H1 (cell line): ENCODE data around the gene DCBLD1. TPM values are rescaled to one million over a fixed set of nuclear protein-coding genes. Genes with fewer than 3 reads are reported as not detected.

ENCODE experiments used
- CTCF ChIA-PET: fragments of 300-600 bp; sonication (Branson Sonifier 250); formaldehyde crosslinking; loops from one replicate; lab custom pipeline; 2021; ENCODE audit not compliant: partially characterized antibody; lab: Charles Lee
- POLR2A ChIA-PET: fragments of 300-600 bp; sonication (Branson Sonifier 250); formaldehyde crosslinking; loops from one replicate; lab custom pipeline; 2021; ENCODE audit warnings: inconsistent platforms; ENCODE audit not compliant: partially characterized antibody; lab: Charles Lee
- DNase-seq, 2 experiments: peaks; one replicate each; pipeline versions ENCODE4 v3.0.0 to v3.0.0-alpha.2; 2010 to 2022; ENCODE audit warnings: low spot score in 2 of 2, low read depth in 1 of 2, mixed read lengths in 1 of 2
- FAIRE-seq: peaks from 2 replicates; lab custom pipeline; 2011; peaks lifted over from hg19 to GRCh38; lab: Jason Lieb, UNC
- H2AFZ ChIP-seq: 2 replicates; pipeline ENCODE4 v1.8.1; 2012; ENCODE audit warnings: low read length, inconsistent platforms
- H2AK5ac ChIP-seq: 2 replicates; pipeline ENCODE4 v1.6.1; 2013; ENCODE audit warnings: low read depth, low read length
- H2BK120ac ChIP-seq: replicated peaks from 2 replicates; pipeline ENCODE3; 2013; ENCODE audit warnings: low read depth, low read length, inconsistent platforms
- H2BK12ac ChIP-seq: 2 replicates; pipeline ENCODE4 v1.6.1; 2013; ENCODE audit warnings: low read depth, low read length
- H2BK15ac ChIP-seq: 2 replicates; pipeline ENCODE4 v1.6.1; 2013; ENCODE audit warnings: low read length
- H2BK20ac ChIP-seq: 2 replicates; pipeline ENCODE4 v1.6.1; 2013; ENCODE audit warnings: low read length
- H2BK5ac ChIP-seq: 2 replicates; pipeline ENCODE4 v1.6.1; 2013; ENCODE audit warnings: low read depth, low read length
- H3K14ac ChIP-seq: 2 replicates; pipeline ENCODE4 v1.6.1; 2013; ENCODE audit warnings: inconsistent platforms; ENCODE audit not compliant: insufficient read length
- H3K18ac ChIP-seq: 2 replicates; pipeline ENCODE4 v1.6.1; 2013; ENCODE audit warnings: low read length; ENCODE audit errors: extremely low read depth
- H3K23ac ChIP-seq: 2 replicates; pipeline ENCODE4 v1.6.1; 2013; ENCODE audit warnings: inconsistent platforms; ENCODE audit not compliant: insufficient read length
- H3K23me2 ChIP-seq: 2 replicates; pipeline ENCODE4 v1.6.1; 2013; ENCODE audit warnings: low read depth, low read length
- H3K27ac ChIP-seq: 2 replicates; pipeline ENCODE4 v1.6.1; 2011; ENCODE audit warnings: low read depth, low read length, inconsistent platforms
- H3K27me3 ChIP-seq, 4 experiments: replicated peaks in 1 of 4; 1 replicate in 1 of 4; 2 replicates in 3 of 4; pipeline versions ENCODE4 v1.6.1 to v1.8.1; 2011 to 2013; ENCODE audit warnings: low read length in 3 of 4, mild to moderate bottlenecking in 3 of 4, inconsistent platforms in 2 of 4, mixed read lengths in 2 of 4, moderate library complexity in 1 of 4; ENCODE audit not compliant: control insufficient read depth in 3 of 4, insufficient read depth in 3 of 4; ENCODE audit errors: extremely low read depth in 1 of 4
- H3K36me3 ChIP-seq, 4 experiments: 2 replicates each; pipeline versions ENCODE4 v1.6.1 to v1.8.1; 2011 to 2013; ENCODE audit warnings: mild to moderate bottlenecking in 4 of 4, low read length in 3 of 4, moderate library complexity in 2 of 4, control low read depth in 1 of 4, inconsistent platforms in 1 of 4; ENCODE audit not compliant: insufficient read depth in 4 of 4, control insufficient read depth in 2 of 4
- H3K4ac ChIP-seq: replicated peaks from 2 replicates; pipeline ENCODE3; 2013; ENCODE audit warnings: low read length, low read depth, mixed read lengths, inconsistent platforms; ENCODE audit not compliant: insufficient read length
- H3K4me1 ChIP-seq, 4 experiments: replicated peaks in 1 of 4; 1 replicate in 1 of 4; 2 replicates in 3 of 4; pipeline versions ENCODE4 v1.6.1 to v1.8.1; 2011 to 2013; ENCODE audit warnings: low read length in 3 of 4, inconsistent platforms in 2 of 4, mixed read lengths in 1 of 4; ENCODE audit not compliant: insufficient read depth in 4 of 4, control insufficient read depth in 3 of 4
- H3K4me2 ChIP-seq, 2 experiments: 2 replicates each; pipeline versions ENCODE4 v1.6.1 to v1.8.1; 2011 to 2013; ENCODE audit warnings: low read depth in 2 of 2, low read length in 2 of 2, control low read depth in 1 of 2, inconsistent platforms in 1 of 2, mild to moderate bottlenecking in 1 of 2; ENCODE audit not compliant: insufficient read depth in 1 of 2
- H3K4me3 ChIP-seq, 4 experiments: fragments of 200-600, 300-600 bp in 1 of 4; sonication (generic), shearing (Covaris generic), sonication (Bioruptor Twin) in 1 of 4; 2 replicates each; pipeline versions ENCODE4 v1.5.1 to v1.8.1; 2011 to 2016; ENCODE audit warnings: low read length in 4 of 4, low read depth in 3 of 4, control low read depth in 2 of 4, inconsistent platforms in 2 of 4, mild to moderate bottlenecking in 2 of 4, mixed read lengths in 1 of 4, moderate library complexity in 1 of 4; ENCODE audit not compliant: insufficient read depth in 2 of 4; ENCODE audit errors: extremely low read depth in 1 of 4
- H3K56ac ChIP-seq: replicated peaks from 2 replicates; pipeline ENCODE3; 2013; ENCODE audit warnings: low read depth, mild to moderate bottlenecking, mixed read lengths, low read length, inconsistent platforms; ENCODE audit not compliant: insufficient read length
- H3K79me1 ChIP-seq: 2 replicates; pipeline ENCODE4 v1.6.1; 2013; ENCODE audit warnings: low read depth, low read length, control low read depth
- H3K79me2 ChIP-seq, 2 experiments: 2 replicates each; pipeline versions ENCODE4 v1.6.1 to v1.8.1; 2012 to 2013; ENCODE audit warnings: low read length in 2 of 2, mild to moderate bottlenecking in 2 of 2, inconsistent platforms in 1 of 2; ENCODE audit not compliant: insufficient read depth in 2 of 2, control insufficient read depth in 1 of 2
- H3K9ac ChIP-seq, 4 experiments: replicated peaks in 1 of 4; 1 replicate in 1 of 4; 2 replicates in 3 of 4; pipeline versions ENCODE4 v1.6.1 to v1.8.1; 2011 to 2013; ENCODE audit warnings: low read depth in 3 of 4, low read length in 3 of 4, control low read depth in 2 of 4, mild to moderate bottlenecking in 2 of 4, moderate library complexity in 2 of 4, inconsistent platforms in 1 of 4; ENCODE audit errors: extremely low read depth in 1 of 4
- H3K9me3 ChIP-seq, 2 experiments: 2 replicates each; pipeline versions ENCODE4 v1.6.1 to v1.8.1; 2012 to 2013; ENCODE audit warnings: mild to moderate bottlenecking in 2 of 2, moderate library complexity in 2 of 2, control low read depth in 1 of 2, inconsistent platforms in 1 of 2, low read depth in 1 of 2, low read length in 1 of 2, mixed read lengths in 1 of 2; ENCODE audit not compliant: insufficient read depth in 2 of 2
- H4K20me1 ChIP-seq, 2 experiments: replicated peaks in 1 of 2; 2 replicates each; pipeline versions ENCODE3 to v1.8.1; 2011 to 2013; ENCODE audit warnings: inconsistent platforms in 2 of 2, low read length in 2 of 2, mild to moderate bottlenecking in 1 of 2; ENCODE audit not compliant: insufficient read depth in 2 of 2, control insufficient read depth in 1 of 2
- H4K5ac ChIP-seq: 2 replicates; pipeline ENCODE4 v1.6.1; 2013; ENCODE audit warnings: low read length, low read depth, mixed read lengths, inconsistent platforms; ENCODE audit not compliant: insufficient read length
- H4K8ac ChIP-seq: 2 replicates; pipeline ENCODE4 v1.8.0; 2013; ENCODE audit warnings: mild to moderate bottlenecking, moderate library complexity, low read length, inconsistent platforms; ENCODE audit not compliant: insufficient read depth; ENCODE audit errors: extremely low read depth
- H4K91ac ChIP-seq: replicated peaks from 2 replicates; pipeline ENCODE3; 2013; ENCODE audit warnings: low read length, mixed read lengths, inconsistent platforms; ENCODE audit not compliant: insufficient read length
- ASH2L ChIP-seq: fragments of 200-600, 300-600 bp; sonication (generic); IDR thresholded peaks from one replicate; pipeline ENCODE4 v1.7.1; 2017; ENCODE audit warnings: low read length
- CBX8 ChIP-seq: fragments of 300-800, 300-1000 bp; sonication (generic); IDR thresholded peaks from 2 replicates; pipeline ENCODE4 v1.7.1; 2016; ENCODE audit warnings: low read depth, low read length, borderline replicate concordance
- EP300 ChIP-seq, 2 experiments: IDR thresholded peaks; 1 replicate in 1 of 2; 2 replicates in 1 of 2; pipeline ENCODE4 v1.6.1; 2011 to 2012; ENCODE audit warnings: low read depth in 2 of 2, low read length in 2 of 2, mild to moderate bottlenecking in 2 of 2, borderline replicate concordance in 1 of 2, inconsistent platforms in 1 of 2, moderate library complexity in 1 of 2
- GTF2F1 ChIP-seq: IDR thresholded peaks from 2 replicates; pipeline ENCODE4 v1.6.1; 2012; ENCODE audit warnings: low read depth, low read length, improper control_type of control experiment, borderline replicate concordance
- HDAC2 ChIP-seq, 2 experiments: fragments of 300-600 bp in 1 of 2; sonication (generic) in 1 of 2; IDR thresholded peaks; 2 replicates each; pipeline ENCODE4 v1.6.1; 2011 to 2012; ENCODE audit warnings: low read depth in 2 of 2, low read length in 2 of 2, mild to moderate bottlenecking in 2 of 2, moderate library complexity in 2 of 2, borderline replicate concordance in 1 of 2, inconsistent platforms in 1 of 2
- HDAC6 ChIP-seq: IDR thresholded peaks from one replicate; pipeline ENCODE4 v1.7.1; 2012; ENCODE audit warnings: low read depth, mild to moderate bottlenecking, inconsistent platforms, low read length, moderate library complexity
- POLR2AphosphoS5 ChIP-seq: IDR thresholded peaks from 2 replicates; pipeline ENCODE4 v1.6.1; 2011; ENCODE audit warnings: low read depth, low read length
- RBBP5 ChIP-seq: IDR thresholded peaks from 2 replicates; pipeline ENCODE4 v1.7.1; 2012; ENCODE audit warnings: low read depth, mild to moderate bottlenecking, inconsistent platforms, low read length, moderate library complexity, borderline replicate concordance
- SIX5 ChIP-seq: IDR thresholded peaks from 2 replicates; pipeline ENCODE4 v1.6.1; 2011; ENCODE audit warnings: mild to moderate bottlenecking, low read depth, low read length
- SRF ChIP-seq: IDR thresholded peaks from 2 replicates; pipeline ENCODE4 v1.6.1; 2011; ENCODE audit warnings: mild to moderate bottlenecking, low read depth, low read length, moderate library complexity
- TBP ChIP-seq: IDR thresholded peaks from 2 replicates; pipeline ENCODE4 v1.6.1; 2011; ENCODE audit warnings: low read depth, low read length, improper control_type of control experiment
- WGBS, 2 experiments: shearing (Covaris generic) in 1 of 2; methylation state at CpG; one replicate each; pipeline versions ENCODE4 v1.1.6 to v1.1.7; 2013 to 2015; ENCODE audit warnings: low lambda C conversion rate in 2 of 2, mixed read lengths in 2 of 2, inconsistent platforms in 1 of 2, low coverage in 1 of 2, missing lambda C conversion rate in 1 of 2; ENCODE audit not compliant: insufficient replicate concordance in 2 of 2, insufficient coverage in 1 of 2, insufficient read length in 1 of 2; ENCODE audit errors: extremely low coverage in 1 of 2, missing lambda C conversion rate in 1 of 2; 5-methylcytosine and 5-hydroxymethylcytosine counted together
- polyA plus RNA-seq, 7 experiments: library from polyadenylated mRNA; depleted of rRNA in 3 of 7; stranded (reverse) in 5 of 7; unstranded in 2 of 7; fragments of >200 nt in 5 of 7; fragments of 200-250 nt in 2 of 7; gene quantifications; 1 replicate in 5 of 7; 2 replicates in 1 of 7; 4 replicates in 1 of 7; pipeline versions ENCODE4 v1.2.1 to v1.2.3, GENCODE V29; 2011 to 2013; ENCODE audit warnings: missing spikeins in 2 of 7, mixed read lengths in 2 of 7
- total RNA-seq: library from RNA; stranded (reverse); fragmentation: NEBNext Ultra II Directional; extraction: Animal tissue kit (Norgen Biotek cat#: 25700); gene quantifications from 2 replicates; pipeline ENCODE4 v1.2.1, GENCODE V29; 2021
- TF ChIP-seq, protein P1 (sequence below): IDR thresholded peaks from 2 replicates; pipeline ENCODE4 v1.6.1; 2011; ENCODE audit warnings: low read depth, mild to moderate bottlenecking, low read length; ENCODE audit not compliant: insufficient read depth

DCBLD1 gene
- total and polyA plus RNA-seq, 2 of the 8 experiments (the other 6 are each of a cell fraction or from before 2014, with no cell fraction given) = 3.9 to 11.2 TPM

DNA sequence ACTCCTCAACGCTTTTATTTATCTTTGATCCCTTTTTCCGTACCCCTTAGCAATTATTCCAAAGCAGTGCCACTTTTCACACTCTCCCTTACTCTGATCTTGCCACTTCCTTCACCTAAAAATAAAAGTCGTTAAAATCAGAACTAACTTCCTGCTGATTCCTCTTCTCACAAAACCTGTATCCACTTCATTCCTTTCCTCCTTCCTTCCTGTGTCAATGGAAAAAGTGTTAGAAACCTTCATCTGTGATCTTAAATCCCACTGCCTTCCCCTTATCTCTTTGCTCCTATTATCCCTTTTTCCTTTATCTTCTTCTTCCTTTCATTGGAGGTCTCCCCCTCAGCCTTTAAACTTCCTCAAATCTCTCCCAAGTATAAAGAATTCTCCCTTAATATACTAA lies 70.7 kb downstream of the DCBLD1 start:
- Histone ChIP-seq H2AFZ (no peak overlapping the region), H3K79me2 (no peaks in the 10 kb centered on the region), H3K56ac (no peak overlapping the region), H3K9me3 (no peaks in the 10 kb centered on the region), H3K23me2 (no peaks in the 10 kb centered on the region), H4K5ac (no peak overlapping the region), H3K9ac (no peak overlapping the region), H3K4me2 (no peak overlapping the region), H4K91ac (no peak overlapping the region), H2AK5ac (no peak overlapping the region), H3K27me3 (no peaks in the 10 kb centered on the region), H2BK120ac (no peak overlapping the region), H3K23ac (no peak overlapping the region), H2BK15ac (no peak overlapping the region), H3K4me3 (no peak overlapping the region), H3K4ac (no peak overlapping the region), H2BK20ac (no peak overlapping the region), H2BK5ac (no peak overlapping the region), H3K18ac (no peak overlapping the region), H3K14ac (no peak overlapping the region), H4K8ac (no peak overlapping the region), H2BK12ac (no peak overlapping the region), H3K36me3 (no peaks in the 10 kb centered on the region), H3K79me1 (no peaks in the 10 kb centered on the region), H3K4me1 (peaks cover 0 to 6% (median 3%) of the 10 kb centered on the region in 4 experiments; a peak in 5 of 7 replicates), H4K20me1 (peaks cover 0 to 2% of the 10 kb centered on the region in 2 experiments), H3K27ac (no peak overlapping the region)
- ChIA-PET CTCF (interaction anchor here (2.1 to 6.4 kb wide), 3 partner anchors 17 to 102 kb away, joined by 9 to 58 read pairs (median 36); partner anchors contain the start of gene DCBLD1), POLR2A (no interaction called here)
- no peak for TF ChIP-seq EP300 (IDR thresholded peaks at IDR 0.05; ENCODE audit: borderline replicate concordance in 1 of 2, low read depth in 2 of 2, low read length in 2 of 2)
- no peak for TF ChIP-seq CBX8
- TF ChIP-seq ASH2L = no peak
- TF ChIP-seq SIX5 = no peak
- TF ChIP-seq HDAC2 (IDR thresholded peaks at IDR 0.05; ENCODE audit: borderline replicate concordance in 1 of 2, low read depth in 2 of 2, low read length in 2 of 2) = no peak
- no peak for TF ChIP-seq GTF2F1
- no peak for TF ChIP-seq RBBP5
- TF ChIP-seq HDAC6 = no peak
- no peak for TF ChIP-seq POLR2AphosphoS5
- TF ChIP-seq, protein P1, sequence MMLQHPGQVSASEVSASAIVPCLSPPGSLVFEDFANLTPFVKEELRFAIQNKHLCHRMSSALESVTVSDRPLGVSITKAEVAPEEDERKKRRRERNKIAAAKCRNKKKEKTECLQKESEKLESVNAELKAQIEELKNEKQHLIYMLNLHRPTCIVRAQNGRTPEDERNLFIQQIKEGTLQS = no peak
- TF ChIP-seq TBP = no peak
- no peak for TF ChIP-seq SRF
- WGBS, 2 experiments = 75% methylated on average over 3 of the region's 3 CpGs; no CpG with 5 or more reads in 1 of the 2 experiments
- no peak for FAIRE-seq
- DNase-seq = no peak
